T1000 (cell line): ENCODE data around the gene HEATR5A.
"Not testable (repeated sequence)": the region's sequence is repeated elsewhere in the genome, so short reads cannot be mapped to it uniquely, and the experiment has no call there.

Source experiments
- DNase-seq: peaks from one replicate; lab custom pipeline; 2025; ENCODE audit warnings: mixed read lengths; lab: John Stamatoyannopoulos, UW

HEATR5A gene

GRCh38 chr14:31283153-31283552, 137.2 kb downstream of the HEATR5A start:
- DNase-seq: no peak

GRCh38 chr14:31280871-31281220, 139.5 kb downstream of the HEATR5A start:
- DNase-seq: no peak

GRCh38 chr14:31280132-31280870, 140.0 kb downstream of the HEATR5A start:
- no peak for DNase-seq

- DNase-seq: no peak
Measured at GRCh38 chr14:31278883-31279282, 141.5 kb downstream of the HEATR5A start.

GRCh38 chr14:31277085-31277484, 143.3 kb downstream of the HEATR5A start:
- no peak for DNase-seq

GRCh38 chr14:31276417-31276816, 143.9 kb downstream of the HEATR5A start:
- not testable (repeated sequence) for DNase-seq

GRCh38 chr14:31275731-31276130, 144.6 kb downstream of the HEATR5A start:
- DNase-seq: no peak

GRCh38 chr14:31271648-31272047, 148.7 kb downstream of the HEATR5A start:
- DNase-seq: no peak

GRCh38 chr14:31270196-31270772, 150.1 kb downstream of the HEATR5A start:
- no peak for DNase-seq

GRCh38 chr14:31269634-31270195, 150.6 kb downstream of the HEATR5A start:
- no peak for DNase-seq

GRCh38 chr14:31268216-31268615, 152.1 kb downstream of the HEATR5A start:
- no peak for DNase-seq

- DNase-seq: no peak
Measured at GRCh38 chr14:31266437-31267331, 153.7 kb downstream of the HEATR5A start.

GRCh38 chr14:31265701-31266398, 154.5 kb downstream of the HEATR5A start:
- DNase-seq: no peak

GRCh38 chr14:31263485-31264133, 156.7 kb downstream of the HEATR5A start:
- peak; percentile 73 for DNase-seq

GRCh38 chr14:31261859-31262731, 158.3 kb downstream of the HEATR5A start:
- DNase-seq: no peak

- no peak for DNase-seq
Measured at GRCh38 chr14:31261523-31261858, 158.9 kb downstream of the HEATR5A start.

- DNase-seq: not testable (repeated sequence)
Measured at GRCh38 chr14:31259040-31259435, 161.3 kb downstream of the HEATR5A start.

- no peak for DNase-seq
Measured at GRCh38 chr14:31258427-31259039, 161.8 kb downstream of the HEATR5A start.

GRCh38 chr14:31257554-31258426, 162.6 kb downstream of the HEATR5A start:
- DNase-seq: not testable (repeated sequence)
